GM21529 (cell line): ENCODE measurements around the gene SPON2.
A peak's percentile ranks its signal among the peaks of the same experiment; 100 is the strongest.

Source experiments
- ATAC-seq: cut with Tn5 transposase; IDR thresholded peaks from one replicate; pipeline ENCODE4 v1.9.1; 2021; ENCODE audit not compliant: unreplicated experiment

SPON2 gene

GRCh38 chr4:1208970-1209704, 36.8 kb upstream of the SPON2 start:
- ATAC-seq, result no peak

GRCh38 chr4:1208266-1208961, 36.0 kb upstream of the SPON2 start:
- no peak for ATAC-seq

- no peak for ATAC-seq
These were observed 35.4 kb upstream of the SPON2 start for GRCh38 chr4:1207603-1208265.

GRCh38 chr4:1207157-1207470, 34.7 kb upstream of the SPON2 start:
- no peak for ATAC-seq

GRCh38 chr4:1206299-1207156, 34.1 kb upstream of the SPON2 start:
- no peak for ATAC-seq

- no peak for ATAC-seq
These were observed 33.4 kb upstream of the SPON2 start for GRCh38 chr4:1205586-1206298.

- no peak for ATAC-seq
These were observed 32.6 kb upstream of the SPON2 start for GRCh38 chr4:1204828-1205585.

GRCh38 chr4:1204286-1204827, 32.0 kb upstream of the SPON2 start:
- no peak for ATAC-seq

GRCh38 chr4:1203026-1203616, 30.7 kb upstream of the SPON2 start:
- no peak for ATAC-seq

GRCh38 chr4:1202526-1203011, 30.2 kb upstream of the SPON2 start:
- no peak for ATAC-seq

- peak; percentile 22 for ATAC-seq
These were observed 29.6 kb upstream of the SPON2 start for GRCh38 chr4:1201851-1202525.

GRCh38 chr4:1200425-1201035, 28.1 kb upstream of the SPON2 start:
- peak; percentile 3 for ATAC-seq

GRCh38 chr4:1199556-1200331, 27.4 kb upstream of the SPON2 start:
- ATAC-seq, result no peak

GRCh38 chr4:1198098-1198844, 25.9 kb upstream of the SPON2 start:
- no peak for ATAC-seq

GRCh38 chr4:1196421-1197183, 24.2 kb upstream of the SPON2 start:
- no peak for ATAC-seq

- ATAC-seq, result no peak
These were observed 23.6 kb upstream of the SPON2 start for GRCh38 chr4:1195891-1196401.
